ENCODE measurements around the gene NCBP3. TPM values are rescaled to one million over a fixed set of nuclear protein-coding genes. Genes with fewer than 3 reads are reported as not detected.

The NCBP3 gene
- total RNA-seq, 2 experiments from 2014 or later, result 25.0 to 29.5 TPM

GRCh38 chr17:3800362-3801271, 45.4 kb downstream of the NCBP3 start, which contains the start of gene ITGAE:
Gene ITGAE, minus strand, starts transcription at chr17:3801188. Its CDS starts 44 bp downstream, at chr17:3801144.
- ChIA-PET POLR2A (no interaction called here), CTCF (no interaction called here)
- Histone ChIP-seq H3K9me3 (ENCODE audit: control insufficient read depth in 1 of 2, insufficient read depth in 1 of 2, low read length in 2 of 2) (no peaks in the 10 kb centered on the region), H3K27me3 (ENCODE audit: control insufficient read depth in 1 of 2, insufficient read depth in 2 of 2, low read length in 2 of 2) (no peaks in the 10 kb centered on the region), H3K4me1 (ENCODE audit: insufficient read depth, low read length) (peaks cover 31% of the 10 kb centered on the region), H3K27ac (ENCODE audit: low read depth in 1 of 2, low read length in 2 of 2) (no peak within 1 kb of the TSS), H3K4me3 (ENCODE audit: low read length) (no peak within 1 kb of the TSS), H3K36me3 (ENCODE audit: insufficient read depth, low read length) (no peaks in the 10 kb centered on the region)
- H3K4me3 Mint-ChIP-seq, result no peak within 1 kb of the TSS
- H3K4me1 Mint-ChIP-seq (ENCODE audit: low read depth), result peaks cover 11% of the 10 kb centered on the region
- no peak for TF ChIP-seq CTCF (IDR thresholded peaks at IDR 0.05)
- no peaks in the 10 kb centered on the region for H3K36me3 Mint-ChIP-seq (ENCODE audit: low read depth)
- no peak for DNase-seq
- no peak for ATAC-seq (ENCODE audit: poor library complexity)
- H3K27ac Mint-ChIP-seq, result no peak within 1 kb of the TSS
- H3K9me3 Mint-ChIP-seq, result no peaks in the 10 kb centered on the region
- intact Hi-C loops (cut with DNase I, micrococcal nuclease), result no loop called here
- no peaks in the 10 kb centered on the region for H3K27me3 Mint-ChIP-seq

- CTCF ChIA-PET, result no interaction called here
Measured at GRCh38 chr17:3799181-3799945, 46.7 kb downstream of the NCBP3 start.

More at GRCh38 chr17:3799181-3799945, 46.7 kb downstream of the NCBP3 start:
- H3K36me3 ChIP-seq (ENCODE audit: insufficient read depth, low read length), result no peaks in the 10 kb centered on the region
- H3K9me3 ChIP-seq (ENCODE audit: control insufficient read depth in 1 of 2, insufficient read depth in 1 of 2, low read length in 2 of 2), result no peaks in the 10 kb centered on the region
- Mint-ChIP-seq H3K27ac (no peak overlapping the region), H3K9me3 (no peaks in the 10 kb centered on the region), H3K36me3 (ENCODE audit: low read depth) (no peaks in the 10 kb centered on the region), H3K4me3 (no peak overlapping the region), H3K4me1 (ENCODE audit: low read depth) (peaks cover 18% of the 10 kb centered on the region), H3K27me3 (no peaks in the 10 kb centered on the region)
- TF ChIP-seq CTCF (IDR thresholded peaks at IDR 0.05), result no peak
- no peak overlapping the region for H3K27ac ChIP-seq (ENCODE audit: low read depth in 1 of 2, low read length in 2 of 2)
- H3K4me1 ChIP-seq (ENCODE audit: insufficient read depth, low read length), result peaks cover 40% of the 10 kb centered on the region
- DNase-seq (no peak), ATAC-seq (ENCODE audit: poor library complexity) (no peak)
- intact Hi-C loops (cut with DNase I, micrococcal nuclease), result no loop called here
- POLR2A ChIA-PET, result no interaction called here
- no peaks in the 10 kb centered on the region for H3K27me3 ChIP-seq (ENCODE audit: control insufficient read depth in 1 of 2, insufficient read depth in 2 of 2, low read length in 2 of 2)
- H3K4me3 ChIP-seq (ENCODE audit: low read length), result no peak overlapping the region

Data from CD4-positive, alpha-beta T cell (primary cell).